Stomach (tissue), 9 donors: ENCODE results near the gene POGZ. TPM values are rescaled to one million over a fixed set of nuclear protein-coding genes. Genes with fewer than 3 reads are reported as not detected.

Experiments
- DNase-seq, 2 donors: peaks; one replicate each; pipeline versions ENCODE4 v3.0.0 to v3.0.0-alpha.2; 2013 to 2019
- H3K27ac ChIP-seq, 5 donors: fragments of 200-600 bp in 4 of 5; sonication (generic) in 4 of 5; one replicate each; pipeline ENCODE4 v1.5.1; 2013 to 2019; ENCODE audit warnings: mild to moderate bottlenecking in 1 of 5, moderate library complexity in 1 of 5
- H3K27me3 ChIP-seq, 3 donors: fragments of 200-600 bp; sonication (generic); one replicate each; pipeline ENCODE4 v1.5.1; 2017 to 2019; ENCODE audit warnings: mixed run types in 1 of 3
- H3K36me3 ChIP-seq, 4 donors: fragments of 200-600 bp; sonication (generic); 1 replicate in 3 of 4; 2 replicates in 1 of 4; pipeline ENCODE4 v1.5.1; 2016 to 2019
- H3K4me1 ChIP-seq, 4 donors: fragments of 200-600 bp; sonication (generic); one replicate each; pipeline ENCODE4 v1.5.1; 2016 to 2019
- H3K4me3 ChIP-seq, 4 donors: fragments of 200-600 bp; sonication (generic) in 3 of 4; one replicate each; pipeline ENCODE4 v1.5.1; 2016 to 2019; ENCODE audit warnings: mild to moderate bottlenecking in 1 of 4
- H3K9me3 ChIP-seq, 4 donors: fragments of 200-600 bp; sonication (generic); one replicate each; pipeline ENCODE4 v1.5.1; 2016 to 2019
- EP300 ChIP-seq: sonication (generic); formaldehyde crosslinking; IDR thresholded peaks from one replicate; pipeline ENCODE4 v1.6.1; 2017; ENCODE audit warnings: antibody characterized with exemption
- POLR2A ChIP-seq, 4 donors: fragments of 450-650 bp; IDR thresholded peaks; one replicate each; pipeline ENCODE4 v1.6.1; 2016; ENCODE audit warnings: antibody characterized with exemption in 4 of 4, control low read depth in 2 of 4, mild to moderate bottlenecking in 1 of 4, moderate library complexity in 1 of 4
- POLR2AphosphoS5 ChIP-seq, 3 donors: sonication (generic); formaldehyde crosslinking; IDR thresholded peaks; one replicate each; pipeline ENCODE4 v1.6.1; 2016; ENCODE audit warnings: antibody characterized with exemption in 3 of 3
- WGBS, 5 donors: extraction: QIAGEN DNeasy Blood & Tissue Kit in 3 of 5; methylation state at CpG; one replicate each; pipeline versions ENCODE4 v1.1.5 to v1.1.7; 2013 to 2018; 5-methylcytosine and 5-hydroxymethylcytosine counted together
- intact Hi-C: fragments of 100-400 bp; cut with DNase I; formaldehyde crosslinking; loops from one replicate; pipeline ENCODE4 v1.15.1; 2023; ENCODE audit warnings: low total_unique reads
- polyA plus RNA-seq, 3 donors: library from polyadenylated mRNA; stranded (reverse); fragments of 200-250 nt; gene quantifications; one replicate each; pipeline ENCODE4 v1.2.3, GENCODE V29; 2013
- total RNA-seq, 5 donors: library from RNA; depleted of rRNA; stranded (reverse); fragments of >200 nt; gene quantifications; one replicate each; pipeline versions ENCODE4 v1.1.0 to v1.2.3, GENCODE V29; 2014 to 2016
- TF ChIP-seq, protein P1 (sequence below), 7 experiments: fragments of 450-650 bp in 4 of 7; fragments of 200-600 bp in 3 of 7; sonication (generic) in 3 of 7; IDR thresholded peaks; one replicate each; pipeline ENCODE4 v1.5.1; 2016 to 2019; ENCODE audit warnings: antibody characterized with exemption in 7 of 7, control low read depth in 2 of 7, mild to moderate bottlenecking in 1 of 7
- donor health status: healthy with polysubstance abuse.
- donor health status: Bipolar disorder and iron deficiency.
- donor health status: healthy.

POGZ gene
- total and polyA plus RNA-seq, 8 donors = 7.3 to 124 (median 36.4) TPM

DNA sequence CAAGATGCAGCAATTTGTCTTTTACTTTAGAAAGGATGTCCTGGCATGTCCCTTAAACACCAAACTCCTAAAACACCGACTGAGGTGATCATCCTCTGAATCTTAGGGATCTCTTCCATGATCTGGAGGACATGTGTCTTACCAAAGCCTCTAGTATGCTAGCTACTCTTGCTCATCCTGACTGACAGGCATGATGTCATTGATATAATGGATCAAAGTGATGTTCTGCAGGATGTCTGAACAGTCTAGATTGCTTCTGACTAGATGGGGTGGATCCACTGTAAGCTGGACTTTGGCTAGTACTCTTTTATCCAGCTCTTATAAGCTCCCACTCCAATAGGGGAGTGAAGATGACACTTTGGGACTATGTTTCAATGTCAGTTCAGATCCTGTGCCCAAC is 40.6 kb upstream of the POGZ start:
- WGBS, 5 donors = 87 to 92% (median 90%) methylated on average over 1 of the region's 1 CpG
- DNase-seq = no peak
- intact Hi-C loops = no loop called here
- Histone ChIP-seq H3K9me3 (no peaks in the 10 kb centered on the region), H3K4me3 (no peak overlapping the region), H3K27me3 (no peaks in the 10 kb centered on the region), H3K27ac (no peak overlapping the region), H3K36me3 (no peaks in the 10 kb centered on the region), H3K4me1 (peaks cover 0 to 6% (median 2%) of the 10 kb centered on the region in 4 donors)
- TF ChIP-seq EP300 (no peak), POLR2AphosphoS5 (IDR thresholded peaks at IDR 0.05) (no peak), POLR2A (IDR thresholded peaks at IDR 0.05) (no peak)
- TF ChIP-seq, protein P1, sequence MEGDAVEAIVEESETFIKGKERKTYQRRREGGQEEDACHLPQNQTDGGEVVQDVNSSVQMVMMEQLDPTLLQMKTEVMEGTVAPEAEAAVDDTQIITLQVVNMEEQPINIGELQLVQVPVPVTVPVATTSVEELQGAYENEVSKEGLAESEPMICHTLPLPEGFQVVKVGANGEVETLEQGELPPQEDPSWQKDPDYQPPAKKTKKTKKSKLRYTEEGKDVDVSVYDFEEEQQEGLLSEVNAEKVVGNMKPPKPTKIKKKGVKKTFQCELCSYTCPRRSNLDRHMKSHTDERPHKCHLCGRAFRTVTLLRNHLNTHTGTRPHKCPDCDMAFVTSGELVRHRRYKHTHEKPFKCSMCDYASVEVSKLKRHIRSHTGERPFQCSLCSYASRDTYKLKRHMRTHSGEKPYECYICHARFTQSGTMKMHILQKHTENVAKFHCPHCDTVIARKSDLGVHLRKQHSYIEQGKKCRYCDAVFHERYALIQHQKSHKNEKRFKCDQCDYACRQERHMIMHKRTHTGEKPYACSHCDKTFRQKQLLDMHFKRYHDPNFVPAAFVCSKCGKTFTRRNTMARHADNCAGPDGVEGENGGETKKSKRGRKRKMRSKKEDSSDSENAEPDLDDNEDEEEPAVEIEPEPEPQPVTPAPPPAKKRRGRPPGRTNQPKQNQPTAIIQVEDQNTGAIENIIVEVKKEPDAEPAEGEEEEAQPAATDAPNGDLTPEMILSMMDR (IDR thresholded peaks at IDR 0.05) = no peak

DNA sequence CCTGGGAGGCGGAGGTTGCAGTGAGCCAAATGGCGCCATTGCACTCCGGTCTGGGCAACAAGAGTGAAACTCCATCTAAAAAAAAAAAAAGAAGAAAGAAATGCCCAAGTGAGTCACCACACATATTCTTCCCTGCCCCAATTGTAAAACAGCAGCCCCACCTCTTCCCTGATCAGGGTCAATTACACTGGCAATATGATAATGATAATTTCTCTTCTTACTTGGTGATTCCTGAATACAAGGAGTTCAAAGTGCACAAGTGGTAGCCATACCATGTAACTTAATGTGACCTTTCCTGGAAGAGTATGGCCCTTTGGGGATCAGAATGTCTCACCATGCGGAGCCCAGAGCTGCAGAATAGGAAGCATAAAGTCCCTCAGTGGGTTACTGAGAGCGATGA is 40.1 kb upstream of the POGZ start:
- 91 to 99% (median 96%) methylated on average over 5 of the region's 5 CpGs for WGBS, 5 donors
- DNase-seq = no peak
- no peak for TF ChIP-seq EP300
- no peak for TF ChIP-seq POLR2AphosphoS5 (IDR thresholded peaks at IDR 0.05)
- TF ChIP-seq, protein P1 (IDR thresholded peaks at IDR 0.05) = no peak
- TF ChIP-seq POLR2A (IDR thresholded peaks at IDR 0.05) = no peak
- Histone ChIP-seq H3K9me3 (no peaks in the 10 kb centered on the region), H3K27ac (no peak overlapping the region), H3K27me3 (no peaks in the 10 kb centered on the region), H3K36me3 (no peaks in the 10 kb centered on the region), H3K4me3 (no peak overlapping the region), H3K4me1 (peaks cover 0 to 12% (median 5%) of the 10 kb centered on the region in 4 donors)
- intact Hi-C loops = no loop called here

DNA sequence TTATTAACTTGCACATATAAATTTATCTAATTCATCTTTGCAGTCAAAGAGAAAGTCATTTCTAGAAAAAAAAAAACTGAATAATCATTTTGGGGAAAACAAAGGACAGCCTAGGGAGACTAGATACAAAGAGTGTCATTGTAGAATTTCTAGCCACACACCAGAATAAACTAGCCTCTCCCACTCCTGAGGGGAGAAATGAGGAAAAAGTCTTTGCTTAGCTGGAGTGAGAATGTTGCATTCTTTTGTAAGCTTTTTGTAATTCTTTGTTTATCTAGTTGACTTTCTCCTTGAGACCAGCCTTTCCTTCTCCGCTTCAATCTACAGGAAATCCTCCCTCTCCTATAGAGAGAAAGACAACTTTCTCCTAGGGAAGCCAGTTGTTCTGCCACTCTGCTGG is 36.0 kb upstream of the POGZ start:
- Histone ChIP-seq H3K9me3 (no peaks in the 10 kb centered on the region), H3K4me3 (no peak overlapping the region), H3K27me3 (no peaks in the 10 kb centered on the region), H3K36me3 (no peaks in the 10 kb centered on the region), H3K27ac (no peak overlapping the region), H3K4me1 (peaks cover 0 to 13% (median 3%) of the 10 kb centered on the region in 4 donors)
- WGBS, 5 donors = 68 to 80% (median 72%) methylated on average over 1 of the region's 1 CpG
- intact Hi-C loops = no loop called here
- TF ChIP-seq POLR2A (IDR thresholded peaks at IDR 0.05) (no peak), POLR2AphosphoS5 (IDR thresholded peaks at IDR 0.05) (no peak), EP300 (no peak)
- TF ChIP-seq, protein P1 (IDR thresholded peaks at IDR 0.05) = no peak
- DNase-seq = no peak

DNA sequence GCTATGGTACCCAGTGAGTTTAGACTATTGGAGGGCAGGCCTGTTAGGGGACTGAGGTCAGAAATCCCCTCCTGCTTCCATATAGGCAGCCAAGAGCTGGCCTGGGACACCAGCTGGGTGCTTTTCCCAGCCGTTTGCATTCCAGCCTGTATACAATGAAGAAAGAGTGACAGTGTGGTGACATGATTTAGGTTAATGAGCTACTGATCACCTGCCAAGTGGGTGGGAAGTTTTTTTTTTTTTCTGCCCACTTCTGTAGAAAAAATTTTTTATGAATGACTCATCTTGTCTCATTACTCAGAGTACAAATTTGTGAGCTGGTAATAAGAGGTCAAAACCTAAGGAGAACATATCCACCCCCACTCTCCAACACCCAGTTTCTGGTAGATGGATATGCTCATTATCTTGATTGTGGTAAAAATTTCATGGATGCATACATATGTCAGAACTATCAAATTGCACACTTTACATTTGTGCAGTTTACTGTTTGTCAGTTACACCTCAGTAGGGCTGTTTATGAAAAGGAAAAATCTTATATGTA is 35.5 kb upstream of the POGZ start:
- no peak for TF ChIP-seq POLR2AphosphoS5 (IDR thresholded peaks at IDR 0.05)
- TF ChIP-seq, protein P1 (IDR thresholded peaks at IDR 0.05) = no peak
- no peak for TF ChIP-seq EP300
- no peak for TF ChIP-seq POLR2A (IDR thresholded peaks at IDR 0.05)
- Histone ChIP-seq H3K27ac (no peak overlapping the region), H3K27me3 (no peaks in the 10 kb centered on the region), H3K9me3 (no peaks in the 10 kb centered on the region), H3K4me3 (no peak overlapping the region), H3K4me1 (peaks cover 0 to 13% (median 3%) of the 10 kb centered on the region in 4 donors), H3K36me3 (no peaks in the 10 kb centered on the region)
- WGBS, 5 donors = 0 to 19% (median 0%) methylated on average over 1 of the region's 1 CpG
- intact Hi-C loops = no loop called here
- DNase-seq = peak in 1 of 2 donors; percentile 61
